ENCODE data around the gene SUSD3. TPM values are rescaled to one million over a fixed set of nuclear protein-coding genes. Genes with fewer than 3 reads are reported as not detected.
"Not testable (repeated sequence)": the region's sequence is repeated elsewhere in the genome, so short reads cannot be mapped to it uniquely, and the experiment has no call there.

The SUSD3 gene
- total RNA-seq, 1 donor from 2014 or later: 0.26 TPM

GRCh38 chr9:93012963-93013855 is 45.3 kb upstream of the SUSD3 start:
- FAIRE-seq: peak; percentile 62
- H3K36me3 ChIP-seq (ENCODE audit: control insufficient read depth, insufficient read depth, low read length): no peaks in the 10 kb centered on the region
- no peak overlapping the region for H3K4me3 ChIP-seq (ENCODE audit: low read depth, low read length)
- no peak for DNase-seq (ENCODE audit: low read depth)
- H3K27me3 ChIP-seq (ENCODE audit: control insufficient read depth, insufficient read depth, low read length): peaks cover 2% of the 10 kb centered on the region
- TF ChIP-seq CTCF (IDR thresholded peaks at IDR 0.05; ENCODE audit: insufficient read depth, low read length, severe bottlenecking): no peak

- FAIRE-seq: no peak
- Histone ChIP-seq H3K27me3 (ENCODE audit: control insufficient read depth, insufficient read depth, low read length) (peaks cover 2% of the 10 kb centered on the region), H3K4me3 (ENCODE audit: low read depth, low read length) (no peak overlapping the region), H3K36me3 (ENCODE audit: control insufficient read depth, insufficient read depth, low read length) (no peaks in the 10 kb centered on the region)
- no peak for DNase-seq (ENCODE audit: low read depth)
- no peak for TF ChIP-seq CTCF (IDR thresholded peaks at IDR 0.05; ENCODE audit: insufficient read depth, low read length, severe bottlenecking)
Measured at GRCh38 chr9:93013856-93014582, 44.5 kb upstream of the SUSD3 start.

GRCh38 chr9:93015190-93015589 is 43.3 kb upstream of the SUSD3 start:
- H3K27me3 ChIP-seq (ENCODE audit: control insufficient read depth, insufficient read depth, low read length); H3K4me3 ChIP-seq (ENCODE audit: low read depth, low read length); DNase-seq (ENCODE audit: low read depth); FAIRE-seq; H3K36me3 ChIP-seq (ENCODE audit: control insufficient read depth, insufficient read depth, low read length): not testable (repeated sequence)

- FAIRE-seq (no peak), DNase-seq (ENCODE audit: low read depth) (no peak)
- H3K4me3 ChIP-seq (ENCODE audit: low read depth, low read length): no peak overlapping the region
- no peak for TF ChIP-seq CTCF (IDR thresholded peaks at IDR 0.05; ENCODE audit: insufficient read depth, low read length, severe bottlenecking)
- H3K36me3 ChIP-seq (ENCODE audit: control insufficient read depth, insufficient read depth, low read length): no peaks in the 10 kb centered on the region
- H3K27me3 ChIP-seq (ENCODE audit: control insufficient read depth, insufficient read depth, low read length): peaks cover 2% of the 10 kb centered on the region
Measured at GRCh38 chr9:93017621-93018020, 40.9 kb upstream of the SUSD3 start.

- no peak overlapping the region for H3K4me3 ChIP-seq (ENCODE audit: low read depth, low read length)
- no peaks in the 10 kb centered on the region for H3K36me3 ChIP-seq (ENCODE audit: control insufficient read depth, insufficient read depth, low read length)
- no peak for TF ChIP-seq CTCF (IDR thresholded peaks at IDR 0.05; ENCODE audit: insufficient read depth, low read length, severe bottlenecking)
- DNase-seq (ENCODE audit: low read depth) (no peak), FAIRE-seq (no peak)
- H3K27me3 ChIP-seq (ENCODE audit: control insufficient read depth, insufficient read depth, low read length): peaks cover 2% of the 10 kb centered on the region
Measured at GRCh38 chr9:93020151-93020550, 38.4 kb upstream of the SUSD3 start.
